HG02763 (cell line): ENCODE results near the gene EIF3F.
"Not testable (repeated sequence)": the region's sequence is repeated elsewhere in the genome, so short reads cannot be mapped to it uniquely, and the experiment has no call there.

ENCODE experiments used
- ATAC-seq: cut with Tn5 transposase; IDR thresholded peaks from one replicate; pipeline ENCODE4 v1.9.1; 2021; ENCODE audit warnings: mild to moderate bottlenecking, moderate library complexity; ENCODE audit not compliant: unreplicated experiment

Gene EIF3F

GRCh38 chr11:7983832-7984590 is 3.1 kb upstream of the EIF3F start:
- ATAC-seq = no peak

- ATAC-seq = not testable (repeated sequence)
Observed at GRCh38 chr11:7987560-7987883, 385 bp downstream of the EIF3F start.

GRCh38 chr11:7994581-7995278 is 7.6 kb downstream of the EIF3F start:
- ATAC-seq = no peak

- ATAC-seq = no peak
Observed at GRCh38 chr11:7999795-8000194, 12.7 kb downstream of the EIF3F start.

- no peak for ATAC-seq
Observed at GRCh38 chr11:8000390-8000789, 13.3 kb downstream of the EIF3F start.

GRCh38 chr11:8002676-8003075 is 15.5 kb downstream of the EIF3F start:
- no peak for ATAC-seq

- ATAC-seq = no peak
Observed at GRCh38 chr11:8003187-8003586, 16.1 kb downstream of the EIF3F start.

- ATAC-seq = no peak
Observed at GRCh38 chr11:8004008-8004407, 16.9 kb downstream of the EIF3F start.

GRCh38 chr11:8005556-8005955 is 18.4 kb downstream of the EIF3F start:
- ATAC-seq = no peak

- peak; percentile 53 for ATAC-seq
Observed at GRCh38 chr11:8006349-8006977, 19.3 kb downstream of the EIF3F start.

GRCh38 chr11:8008212-8008611 is 21.1 kb downstream of the EIF3F start:
- ATAC-seq = no peak

GRCh38 chr11:8009856-8010255 is 22.7 kb downstream of the EIF3F start:
- ATAC-seq = no peak

- no peak for ATAC-seq
Observed at GRCh38 chr11:8011371-8011770, 24.2 kb downstream of the EIF3F start.

- no peak for ATAC-seq
Observed at GRCh38 chr11:8011981-8012444, 24.9 kb downstream of the EIF3F start.

- ATAC-seq = no peak
Observed at GRCh38 chr11:8013833-8014232, 26.7 kb downstream of the EIF3F start.

- no peak for ATAC-seq
Observed at GRCh38 chr11:8015753-8016239, 28.7 kb downstream of the EIF3F start.

- ATAC-seq = no peak
Observed at GRCh38 chr11:8016440-8016839, 29.3 kb downstream of the EIF3F start.

- ATAC-seq = no peak
Observed at GRCh38 chr11:8017071-8017470, 29.9 kb downstream of the EIF3F start.

GRCh38 chr11:8017894-8018483 is 30.9 kb downstream of the EIF3F start:
- no peak for ATAC-seq

- ATAC-seq = no peak
Observed at GRCh38 chr11:8018484-8019313, 31.6 kb downstream of the EIF3F start.
